ENCODE results near the gene RRP1B. TPM values are rescaled to one million over a fixed set of nuclear protein-coding genes. Genes with fewer than 3 reads are reported as not detected.
"Not testable (repeated sequence)": the region's sequence is repeated elsewhere in the genome, so short reads cannot be mapped to it uniquely, and the experiment has no call there.

RRP1B gene
- 8.4 TPM for total RNA-seq
- long read RNA-seq, partial matches to known transcripts: 10 of 11 reads
- long read RNA-seq, other reads (novel, unspliced or antisense): 1 of 11 reads

DNA sequence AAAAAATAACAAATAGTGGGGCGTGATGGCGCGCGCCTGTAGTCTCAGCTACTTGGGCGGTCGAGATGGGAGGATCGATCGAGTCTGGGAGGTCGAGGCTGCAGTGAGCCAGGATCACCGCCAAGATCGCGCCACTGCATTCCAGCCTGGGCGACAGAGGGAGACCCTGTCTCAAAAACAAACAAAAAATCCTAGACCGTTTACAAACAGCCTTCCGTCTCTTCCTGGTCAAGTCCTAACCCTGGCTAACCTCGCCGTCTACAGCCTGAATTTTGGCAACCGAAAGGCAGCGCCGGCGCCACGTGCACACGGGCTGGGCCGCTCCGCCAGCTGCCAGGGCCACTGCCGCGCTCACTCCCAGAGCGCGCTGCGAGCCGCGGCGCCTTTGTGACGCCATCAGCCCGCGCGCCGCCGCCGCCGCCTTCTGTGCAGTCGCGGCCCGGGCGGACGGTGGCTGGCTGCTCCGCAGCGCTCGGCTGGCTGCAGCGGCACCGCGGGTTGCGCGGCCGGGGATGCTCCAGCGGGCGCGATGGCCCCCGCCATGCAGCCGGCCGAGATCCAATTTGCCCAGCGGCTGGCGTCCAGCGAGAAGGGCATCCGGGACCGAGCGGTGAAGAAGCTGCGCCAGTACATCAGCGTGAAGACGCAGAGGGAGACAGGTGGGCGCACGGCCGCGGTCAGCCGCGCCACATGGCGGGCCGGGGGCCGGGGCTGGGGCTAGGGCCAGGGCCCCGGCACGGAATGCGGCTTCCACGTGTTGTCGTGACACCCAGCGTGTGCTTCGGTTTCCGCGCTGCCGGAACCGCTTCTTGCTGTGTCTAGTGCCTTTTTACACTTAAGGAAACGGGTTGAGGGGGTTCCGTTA, at the start of gene RRP1B, which contains the start of gene HSF2BP:
TSS of gene RRP1B (plus strand) at position 425 of the 865 bp plus-strand sequence. CDS start at position 530, 105 bp downstream.
TSS of gene HSF2BP (minus strand) at position 353 of the 865 bp plus-strand sequence. CDS start 1,392 bp downstream, outside the sequence.
- ATAC-seq (ENCODE audit: poor library complexity) (peak; percentile 98), DNase-seq (peak; percentile 91)
- intact Hi-C loops (cut with DNase I): no loop called here

- ATAC-seq (ENCODE audit: poor library complexity) (peak; percentile 87), DNase-seq (peak; percentile 78)
- intact Hi-C loops (cut with DNase I): no loop called here
These were observed 47.6 kb upstream of the RRP1B start for GRCh38 chr21:43611598-43612369.

- intact Hi-C loops (cut with DNase I): no loop called here
- ATAC-seq (ENCODE audit: poor library complexity) (no peak), DNase-seq (no peak)
These were observed 45.4 kb upstream of the RRP1B start for GRCh38 chr21:43613755-43614638.

GRCh38 chr21:43614839-43615238, 44.5 kb upstream of the RRP1B start:
- ATAC-seq (ENCODE audit: poor library complexity) (no peak), DNase-seq (no peak)
- intact Hi-C loops (cut with DNase I): no loop called here

DNA sequence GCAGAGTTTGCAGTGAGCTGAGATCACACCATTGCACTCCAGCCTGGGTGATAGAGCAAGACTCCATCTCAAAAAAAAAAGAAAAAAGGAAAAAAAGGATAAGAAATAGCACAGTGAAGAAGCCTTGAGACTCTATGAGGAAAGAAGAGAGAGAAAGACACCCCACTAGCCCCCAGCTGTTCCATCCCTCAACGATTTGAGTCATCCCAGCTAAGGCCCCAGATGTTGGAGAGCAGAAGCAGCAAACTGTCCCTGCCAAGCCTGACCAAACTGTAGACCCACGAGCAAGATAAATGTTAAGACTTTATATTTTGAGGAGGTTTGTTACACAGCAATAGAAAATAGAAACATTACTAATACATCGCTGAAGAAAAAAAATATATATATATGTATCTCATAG, 42.5 kb upstream of the RRP1B start:
- ATAC-seq (ENCODE audit: poor library complexity); intact Hi-C loops (cut with DNase I); DNase-seq: not testable (repeated sequence)

- intact Hi-C loops (cut with DNase I): no loop called here
- ATAC-seq (ENCODE audit: poor library complexity): no peak
- no peak for DNase-seq
These were observed 40.4 kb upstream of the RRP1B start for GRCh38 chr21:43618940-43619339.

- DNase-seq (no peak), ATAC-seq (ENCODE audit: poor library complexity) (no peak)
- intact Hi-C loops (cut with DNase I): no loop called here
These were observed 40.0 kb upstream of the RRP1B start for GRCh38 chr21:43619344-43619743.

DNA sequence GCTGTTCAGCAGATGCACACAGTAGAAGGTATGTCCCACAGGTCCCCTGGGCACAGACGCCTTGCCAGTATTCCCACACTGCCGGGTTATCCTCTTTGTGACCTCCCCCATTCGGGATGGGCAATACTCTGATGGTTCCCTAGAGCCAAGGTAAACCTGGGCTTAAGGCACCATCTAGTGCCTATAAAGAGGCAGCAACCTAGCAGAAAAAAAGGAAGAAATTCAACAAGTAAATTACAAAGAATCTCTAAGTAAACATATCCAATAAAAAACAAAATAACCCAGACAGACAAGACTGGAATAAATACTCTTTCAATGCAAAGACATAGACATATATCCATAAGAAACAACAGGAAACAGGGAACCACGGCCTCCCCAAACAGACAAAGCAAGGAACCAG, 39.5 kb upstream of the RRP1B start:
- intact Hi-C loops (cut with DNase I): no loop called here
- DNase-seq: no peak
- no peak for ATAC-seq (ENCODE audit: poor library complexity)

- intact Hi-C loops (cut with DNase I): no loop called here
- DNase-seq (no peak), ATAC-seq (ENCODE audit: poor library complexity) (no peak)
These were observed 36.6 kb upstream of the RRP1B start for GRCh38 chr21:43622796-43623195.

- intact Hi-C loops (cut with DNase I): no loop called here
- DNase-seq (no peak), ATAC-seq (ENCODE audit: poor library complexity) (no peak)
These were observed 35.8 kb upstream of the RRP1B start for GRCh38 chr21:43623588-43623987.

- no peak for ATAC-seq (ENCODE audit: poor library complexity)
- intact Hi-C loops (cut with DNase I): no loop called here
- DNase-seq: no peak
These were observed 35.0 kb upstream of the RRP1B start for GRCh38 chr21:43624339-43624738.

DNA sequence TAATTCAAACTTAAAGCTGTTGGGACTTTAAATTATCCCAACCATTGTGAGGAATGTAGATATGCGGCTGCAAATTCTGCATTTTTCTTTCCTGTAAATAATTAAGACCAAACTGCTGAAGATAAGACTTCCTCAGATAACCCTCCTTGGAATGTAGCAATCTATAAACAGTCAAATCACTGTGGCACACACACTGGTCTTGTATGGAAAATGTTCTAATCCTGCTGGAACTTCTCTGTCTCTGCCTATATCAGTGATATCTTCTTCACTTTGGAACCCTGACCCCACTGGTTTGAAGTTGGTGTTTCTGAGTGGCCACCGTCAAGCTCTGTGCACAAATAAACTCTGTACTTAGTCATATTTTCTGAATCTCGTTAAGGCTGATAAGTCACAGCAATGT, 33.0 kb upstream of the RRP1B start:
- DNase-seq: no peak
- intact Hi-C loops (cut with DNase I): no loop called here
- ATAC-seq (ENCODE audit: poor library complexity): no peak

DNA sequence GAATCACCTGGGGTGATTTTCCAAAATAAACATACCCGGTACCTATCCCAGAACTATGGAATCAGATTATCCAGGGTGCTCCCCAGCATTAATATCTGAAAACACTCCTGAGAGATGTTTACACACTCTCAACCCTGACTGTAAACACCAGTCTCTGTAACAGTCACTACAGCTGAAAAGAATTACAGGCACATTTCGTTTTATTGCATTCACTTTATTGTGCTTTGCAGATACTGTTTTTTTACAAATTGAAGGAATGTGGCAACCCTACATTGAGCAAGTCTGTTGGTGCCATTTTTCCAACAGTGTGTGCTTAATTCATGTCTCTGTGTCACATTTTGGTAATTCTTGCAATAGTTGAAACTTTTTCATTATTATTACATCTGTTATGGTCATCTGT, 31.8 kb upstream of the RRP1B start:
- DNase-seq (no peak), ATAC-seq (ENCODE audit: poor library complexity) (no peak)
- intact Hi-C loops (cut with DNase I): no loop called here

DNA sequence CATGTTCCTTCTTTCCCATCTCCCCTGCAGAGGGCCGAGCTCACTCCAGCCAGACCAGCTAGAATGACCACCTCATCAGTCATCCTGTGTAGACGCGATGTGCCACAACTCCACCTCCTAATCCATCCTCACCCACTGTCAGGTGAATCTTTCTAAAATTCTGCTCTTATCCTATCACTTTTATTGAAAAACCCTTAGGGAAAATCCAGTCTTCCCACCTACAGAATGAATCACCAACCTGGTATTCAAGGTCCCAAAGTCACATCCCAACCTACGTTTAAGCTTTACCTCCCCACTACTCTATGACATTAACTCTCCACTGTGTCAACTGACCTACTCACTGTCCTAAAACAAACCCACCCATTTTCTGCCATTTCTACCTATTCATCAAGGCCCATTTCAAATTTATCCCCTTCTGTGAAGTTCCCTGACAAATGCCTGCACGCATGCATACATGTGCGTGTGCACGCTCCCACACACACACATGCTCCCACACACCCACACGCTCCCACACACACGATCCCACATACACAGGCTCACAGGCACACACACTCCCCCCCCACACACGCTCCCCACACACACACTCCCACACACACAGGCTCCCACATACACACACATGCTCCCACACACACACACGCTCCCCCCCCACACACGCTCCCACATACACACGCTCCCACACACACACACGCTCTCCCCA, 27.8 kb upstream of the RRP1B start:
- ATAC-seq (ENCODE audit: poor library complexity) (no peak), DNase-seq (no peak)
- intact Hi-C loops (cut with DNase I): no loop called here

- ATAC-seq (ENCODE audit: poor library complexity): no peak
- intact Hi-C loops (cut with DNase I): no loop called here
- DNase-seq: no peak
These were observed 26.9 kb upstream of the RRP1B start for GRCh38 chr21:43632373-43632905.

GRCh38 chr21:43634618-43635017, 24.7 kb upstream of the RRP1B start:
- DNase-seq (no peak), ATAC-seq (ENCODE audit: poor library complexity) (no peak)
- intact Hi-C loops (cut with DNase I): no loop called here

DNA sequence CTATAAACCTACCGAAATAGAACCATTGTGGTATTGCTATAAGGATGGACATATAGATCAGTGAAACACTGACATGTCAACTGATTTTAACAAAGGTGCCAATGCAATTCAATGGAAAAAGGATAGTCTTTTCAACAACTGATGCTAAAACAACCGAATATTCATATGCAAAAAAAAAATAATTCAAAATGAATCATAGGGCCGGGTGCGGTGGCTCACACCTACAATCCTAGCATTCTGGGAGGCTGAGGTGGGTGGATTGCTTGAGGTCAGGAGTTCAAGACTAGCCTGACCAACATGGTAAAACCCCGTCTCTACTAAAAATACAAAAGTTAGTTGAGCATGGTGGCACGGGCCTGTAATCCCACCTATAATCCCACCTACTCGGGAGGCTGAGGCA, 23.9 kb upstream of the RRP1B start:
- intact Hi-C loops (cut with DNase I): no loop called here
- DNase-seq (no peak), ATAC-seq (ENCODE audit: poor library complexity) (no peak)
